Measurements from ENCODE around the gene FILIP1. TPM values are rescaled to one million over a fixed set of nuclear protein-coding genes. Genes with fewer than 3 reads are reported as not detected.

The FILIP1 gene
- total RNA-seq, 1 donor from 2014 or later: 54.4 TPM

- DNase-seq (ENCODE audit: extremely low read depth, low read depth, low spot score): no peak
These were observed 191.3 kb downstream of the FILIP1 start for GRCh38 chr6:75302280-75302679.

- DNase-seq (ENCODE audit: extremely low read depth, low read depth, low spot score): no peak
These were observed 192.1 kb downstream of the FILIP1 start for GRCh38 chr6:75301537-75301936.

GRCh38 chr6:75301088-75301487 is 192.5 kb downstream of the FILIP1 start:
- DNase-seq (ENCODE audit: extremely low read depth, low read depth, low spot score): no peak

GRCh38 chr6:75300531-75300855 is 193.1 kb downstream of the FILIP1 start:
- no peak for DNase-seq (ENCODE audit: extremely low read depth, low read depth, low spot score)

GRCh38 chr6:75299801-75300530 is 193.6 kb downstream of the FILIP1 start:
- no peak for DNase-seq (ENCODE audit: extremely low read depth, low read depth, low spot score)

GRCh38 chr6:75296811-75297779 is 196.5 kb downstream of the FILIP1 start:
- DNase-seq (ENCODE audit: extremely low read depth, low read depth, low spot score): no peak

GRCh38 chr6:75292555-75292954 is 201.0 kb downstream of the FILIP1 start:
- DNase-seq (ENCODE audit: extremely low read depth, low read depth, low spot score): no peak

- DNase-seq (ENCODE audit: extremely low read depth, low read depth, low spot score): no peak
These were observed 201.9 kb downstream of the FILIP1 start for GRCh38 chr6:75291744-75292143.

- DNase-seq (ENCODE audit: extremely low read depth, low read depth, low spot score): no peak
These were observed 202.3 kb downstream of the FILIP1 start for GRCh38 chr6:75291331-75291730.

GRCh38 chr6:75290136-75290945 is 203.3 kb downstream of the FILIP1 start:
- DNase-seq (ENCODE audit: extremely low read depth, low read depth, low spot score): no peak

GRCh38 chr6:75288023-75288422 is 205.6 kb downstream of the FILIP1 start:
- no peak for DNase-seq (ENCODE audit: extremely low read depth, low read depth, low spot score)

GRCh38 chr6:75287424-75287823 is 206.2 kb downstream of the FILIP1 start:
- no peak for DNase-seq (ENCODE audit: extremely low read depth, low read depth, low spot score)

- no peak for DNase-seq (ENCODE audit: extremely low read depth, low read depth, low spot score)
These were observed 206.6 kb downstream of the FILIP1 start for GRCh38 chr6:75286955-75287354.

- DNase-seq (ENCODE audit: extremely low read depth, low read depth, low spot score): no peak
These were observed 208.3 kb downstream of the FILIP1 start for GRCh38 chr6:75285283-75285639.

- DNase-seq (ENCODE audit: extremely low read depth, low read depth, low spot score): peak; percentile 93
These were observed 208.8 kb downstream of the FILIP1 start, which contains the start of gene TMEM30A for GRCh38 chr6:75284632-75285282. Gene TMEM30A (minus strand): TSS chr6:75284792. CDS start chr6:75284638, 154 bp downstream.

GRCh38 chr6:75283907-75284631 is 209.5 kb downstream of the FILIP1 start:
- DNase-seq (ENCODE audit: extremely low read depth, low read depth, low spot score): no peak

GRCh38 chr6:75282706-75283105 is 210.9 kb downstream of the FILIP1 start:
- no peak for DNase-seq (ENCODE audit: extremely low read depth, low read depth, low spot score)

- DNase-seq (ENCODE audit: extremely low read depth, low read depth, low spot score): no peak
These were observed 211.9 kb downstream of the FILIP1 start for GRCh38 chr6:75281653-75282052.

- no peak for DNase-seq (ENCODE audit: extremely low read depth, low read depth, low spot score)
These were observed 213.3 kb downstream of the FILIP1 start for GRCh38 chr6:75280131-75280855.
